ENCODE measurements around the gene CLEC4M. TPM values are rescaled to one million over a fixed set of nuclear protein-coding genes. Genes with fewer than 3 reads are reported as not detected.
A peak's percentile ranks its signal among the peaks of the same experiment; 100 is the strongest.

CLEC4M gene
- total RNA-seq, 1 donor from 2014 or later = 4.8 TPM

- intact Hi-C loops (cut with DNase I) = no loop called here
- Histone ChIP-seq H3K27me3 (no peaks in the 10 kb centered on the region), H3K36me3 (no peaks in the 10 kb centered on the region), H3K4me1 (no peaks in the 10 kb centered on the region), H3K4me3 (no peak overlapping the region), H3K9me3 (no peaks in the 10 kb centered on the region), H3K27ac (no peak overlapping the region)
- DNase-seq (no peak), ATAC-seq (no peak)
- TF ChIP-seq CTCF (IDR thresholded peaks at IDR 0.05) = no peak
Measured at GRCh38 chr19:7722231-7722651, 40.8 kb upstream of the CLEC4M start.

GRCh38 chr19:7725791-7726190, 37.3 kb upstream of the CLEC4M start:
- intact Hi-C loops (cut with DNase I) = no loop called here
- no peak for TF ChIP-seq CTCF (IDR thresholded peaks at IDR 0.05)
- H3K4me1 ChIP-seq = no peaks in the 10 kb centered on the region
- H3K27ac ChIP-seq = no peak overlapping the region
- no peak overlapping the region for H3K4me3 ChIP-seq
- no peak for ATAC-seq
- DNase-seq = no peak
- peaks cover 31% of the 10 kb centered on the region for H3K27me3 ChIP-seq
- no peaks in the 10 kb centered on the region for H3K36me3 ChIP-seq
- H3K9me3 ChIP-seq = no peaks in the 10 kb centered on the region

- Histone ChIP-seq H3K27me3 (peaks cover 45% of the 10 kb centered on the region), H3K4me1 (peaks cover 3% of the 10 kb centered on the region), H3K9me3 (no peaks in the 10 kb centered on the region), H3K4me3 (no peak overlapping the region), H3K27ac (no peak overlapping the region), H3K36me3 (no peaks in the 10 kb centered on the region)
- DNase-seq = no peak
- no peak for TF ChIP-seq CTCF (IDR thresholded peaks at IDR 0.05)
- intact Hi-C loops (cut with DNase I) = no loop called here
- ATAC-seq = no peak
Measured at GRCh38 chr19:7729211-7729610, 33.8 kb upstream of the CLEC4M start.

- Histone ChIP-seq H3K27me3 (peaks cover 45% of the 10 kb centered on the region), H3K27ac (no peak overlapping the region), H3K4me1 (peaks cover 3% of the 10 kb centered on the region), H3K36me3 (no peaks in the 10 kb centered on the region), H3K4me3 (no peak overlapping the region), H3K9me3 (no peaks in the 10 kb centered on the region)
- intact Hi-C loops (cut with DNase I) = no loop called here
- no peak for DNase-seq
- TF ChIP-seq CTCF (IDR thresholded peaks at IDR 0.05) = no peak
- ATAC-seq = no peak
Measured at GRCh38 chr19:7729831-7730285, 33.2 kb upstream of the CLEC4M start.

GRCh38 chr19:7730286-7731217, 32.5 kb upstream of the CLEC4M start:
- H3K27me3 ChIP-seq = peaks cover 45% of the 10 kb centered on the region
- intact Hi-C loops (cut with DNase I) = no loop called here
- H3K9me3 ChIP-seq = no peaks in the 10 kb centered on the region
- no peak for TF ChIP-seq CTCF (IDR thresholded peaks at IDR 0.05)
- H3K36me3 ChIP-seq = no peaks in the 10 kb centered on the region
- H3K4me1 ChIP-seq = peaks cover 3% of the 10 kb centered on the region
- no peak overlapping the region for H3K27ac ChIP-seq
- DNase-seq (no peak), ATAC-seq (peak; percentile 7)
- no peak overlapping the region for H3K4me3 ChIP-seq
